GM19023 (cell line): Measurements from ENCODE around the gene IER3.
A peak's percentile ranks its signal among the peaks of the same experiment; 100 is the strongest.

ENCODE experiments used
- ATAC-seq: cut with Tn5 transposase; IDR thresholded peaks from one replicate; pipeline ENCODE4 v1.9.1; 2021; ENCODE audit warnings: mild to moderate bottlenecking, moderate library complexity; ENCODE audit not compliant: unreplicated experiment

IER3 gene

GRCh38 chr6:30749554-30750378 is 5.4 kb upstream of the IER3 start:
- no peak for ATAC-seq

GRCh38 chr6:30748851-30749540 is 4.6 kb upstream of the IER3 start:
- no peak for ATAC-seq

GRCh38 chr6:30747902-30748769 is 3.8 kb upstream of the IER3 start:
- no peak for ATAC-seq

GRCh38 chr6:30747300-30747687 is 2.9 kb upstream of the IER3 start:
- ATAC-seq, result no peak

DNA sequence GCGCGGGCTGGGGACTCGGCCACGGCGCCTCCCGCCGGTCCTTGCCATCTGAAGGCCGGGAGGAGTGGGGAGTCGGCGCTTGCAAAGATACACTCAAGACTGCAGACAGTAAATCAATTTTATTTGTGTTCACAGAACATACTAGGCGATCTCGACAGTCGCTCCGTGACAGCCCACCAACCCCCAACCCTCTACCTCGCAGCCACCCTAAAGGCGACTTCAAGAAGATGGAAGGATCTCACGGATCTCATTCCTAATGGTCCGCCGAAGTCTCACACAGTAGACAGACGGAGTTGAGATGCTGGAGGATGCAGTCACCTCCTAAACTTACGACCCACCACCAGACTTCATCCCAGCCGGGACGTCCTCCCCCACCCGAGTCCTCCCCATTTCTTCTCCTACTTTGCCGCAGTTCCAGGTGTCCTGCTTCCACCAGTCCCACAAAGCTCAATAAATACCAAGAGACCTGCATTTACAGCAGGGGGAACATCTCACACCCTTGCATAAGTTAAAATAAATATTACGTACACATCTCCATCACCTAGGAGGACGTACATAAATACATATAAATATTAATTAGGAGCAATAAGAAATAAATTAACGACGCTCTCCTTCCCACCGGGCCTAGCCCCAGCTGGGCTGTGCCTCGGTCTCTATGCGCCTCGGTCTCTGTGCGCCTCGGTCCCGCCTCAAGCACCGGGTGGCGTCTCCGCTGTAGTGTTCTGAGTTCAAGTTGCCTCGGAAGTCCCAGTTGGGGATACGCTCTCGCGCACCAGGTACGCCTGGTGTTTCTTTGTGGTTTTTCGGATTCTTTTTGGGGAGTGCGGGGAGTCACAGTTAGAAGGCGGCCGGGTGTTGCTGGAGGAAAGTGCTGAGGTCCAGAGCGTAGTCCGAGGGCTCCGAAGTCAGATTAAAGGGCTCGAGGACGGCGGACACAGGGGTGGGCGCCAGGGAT is 971 bp downstream of the IER3 start:
- peak; percentile 23 for ATAC-seq

DNA sequence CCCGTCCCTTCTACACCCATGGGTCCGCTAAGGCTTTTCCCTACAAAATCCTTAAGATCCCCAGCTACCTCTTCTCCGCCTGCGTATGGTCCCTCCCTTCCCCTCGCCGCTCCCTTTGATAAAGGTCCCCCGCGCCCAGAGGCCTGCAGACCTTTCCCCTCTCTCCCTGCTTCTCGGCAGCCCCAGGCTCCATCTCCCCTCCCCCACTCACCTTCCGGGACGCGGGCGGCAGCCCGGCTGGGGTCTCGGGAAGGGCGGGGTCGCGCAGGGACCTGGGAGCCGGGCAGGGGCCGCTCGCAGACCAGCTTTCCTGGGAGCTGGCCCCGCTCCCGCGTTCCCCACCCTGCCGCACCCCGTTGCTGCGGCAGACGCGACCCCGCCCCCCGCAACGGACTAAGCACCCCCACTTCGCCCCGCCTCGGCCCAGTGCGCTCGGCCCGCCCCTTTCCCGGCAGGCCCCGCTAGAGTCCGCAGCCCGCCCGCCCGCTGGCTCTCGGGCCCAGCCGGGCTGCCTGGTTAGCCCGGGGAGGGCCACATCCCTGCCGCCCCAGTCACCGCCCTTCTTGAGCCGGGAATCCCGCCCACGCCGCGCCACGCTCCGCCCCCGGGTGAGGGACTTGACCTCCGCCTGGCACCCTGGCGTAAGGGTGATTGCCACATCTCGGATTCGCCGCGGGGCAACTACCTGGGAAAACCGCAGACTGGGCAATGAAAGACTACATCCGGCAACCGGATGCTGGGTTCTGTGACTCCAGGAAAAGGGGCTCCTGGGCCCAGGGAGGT is 1.8 kb downstream of the IER3 start, which contains the start of gene FLOT1:
TSS of gene FLOT1 (minus strand) at position 372 of the 783 bp plus-strand sequence. CDS start 498 bp downstream, outside the sequence.
- peak; percentile 66 for ATAC-seq

- no peak for ATAC-seq
Measured at GRCh38 chr6:30741789-30742315, 2.5 kb downstream of the IER3 start.

GRCh38 chr6:30741063-30741779 is 3.1 kb downstream of the IER3 start:
- no peak for ATAC-seq

DNA sequence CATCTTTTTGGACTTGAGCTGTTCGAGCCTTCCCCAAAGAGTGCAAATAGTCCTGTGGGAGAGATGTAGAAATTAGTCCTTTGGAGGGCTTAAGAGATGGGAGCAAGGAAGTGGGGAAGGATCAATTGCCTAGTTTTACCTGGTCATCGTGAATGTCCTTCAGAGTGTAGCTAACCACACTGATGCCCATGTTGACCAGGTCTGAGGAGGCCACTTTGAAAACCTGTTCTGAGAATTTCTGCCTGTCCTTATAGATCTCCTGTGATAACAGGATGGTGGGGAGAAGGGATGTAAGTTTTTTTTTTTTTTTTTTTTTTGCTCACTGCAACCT is 3.8 kb downstream of the IER3 start:
- ATAC-seq, result no peak

DNA sequence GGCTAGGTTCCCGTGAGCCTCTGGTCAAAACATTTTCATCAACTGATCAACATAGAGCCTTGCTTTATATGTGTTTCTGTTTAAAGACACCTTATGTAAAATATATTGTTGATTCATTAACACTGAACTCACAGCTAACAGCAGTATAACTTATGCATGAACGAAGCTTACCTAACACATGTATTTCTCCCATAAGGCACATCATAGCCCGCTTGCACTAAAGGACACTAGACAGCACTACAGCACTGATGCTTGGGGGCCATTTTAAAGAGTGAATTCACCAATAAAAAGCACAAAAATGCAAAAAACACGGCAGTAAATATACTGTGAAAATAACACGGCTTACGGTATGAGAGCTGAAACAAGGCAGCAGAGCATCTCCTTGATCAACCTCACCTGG is 5.8 kb downstream of the IER3 start:
- ATAC-seq, result no peak

GRCh38 chr6:30735668-30736314 is 8.6 kb downstream of the IER3 start:
- ATAC-seq, result no peak

- ATAC-seq, result no peak
Measured at GRCh38 chr6:30732237-30732943, 12.0 kb downstream of the IER3 start.

DNA sequence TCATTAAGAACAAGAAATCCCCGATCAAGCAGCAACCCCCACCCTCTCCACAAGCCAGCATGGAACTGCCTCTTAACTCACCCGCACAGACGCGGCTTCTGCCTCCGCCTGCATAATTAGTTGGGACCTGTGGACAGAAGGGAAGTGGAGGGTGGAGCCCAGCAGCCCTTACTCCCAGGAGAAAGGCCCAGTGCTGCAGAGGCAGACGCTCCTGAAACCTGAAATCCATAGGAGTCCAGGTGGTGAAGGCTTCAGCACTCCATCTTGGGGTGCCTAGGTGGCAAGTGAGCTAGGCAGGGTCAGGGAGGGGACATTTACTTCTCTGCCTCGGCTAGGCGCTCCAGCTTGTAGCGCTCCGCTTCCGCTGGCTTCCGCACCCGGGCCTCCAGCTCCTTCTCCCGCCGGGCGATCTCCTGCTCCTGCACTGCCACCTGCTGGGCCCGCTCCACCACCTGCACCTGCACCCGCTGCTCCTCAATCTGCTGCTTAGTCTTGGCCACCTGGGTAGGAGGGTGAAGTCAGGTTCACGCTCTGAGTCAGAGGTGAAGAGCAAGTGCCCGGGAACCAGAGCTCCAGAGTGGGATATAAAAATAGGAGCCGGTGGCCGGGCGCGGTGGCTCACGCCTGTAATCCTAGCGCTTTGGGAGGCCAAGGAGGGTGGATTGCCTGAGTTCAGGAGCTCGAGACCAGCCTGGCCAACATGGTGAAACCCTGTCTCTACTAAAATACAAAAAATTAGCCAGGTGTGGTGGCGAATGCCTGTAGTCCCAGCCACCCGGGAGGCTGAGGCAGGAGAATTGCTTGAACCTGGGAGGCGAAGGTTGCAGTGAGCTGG is 13.5 kb downstream of the IER3 start:
- no peak for ATAC-seq

- ATAC-seq, result no peak
Measured at GRCh38 chr6:30727920-30728553, 16.3 kb downstream of the IER3 start.

DNA sequence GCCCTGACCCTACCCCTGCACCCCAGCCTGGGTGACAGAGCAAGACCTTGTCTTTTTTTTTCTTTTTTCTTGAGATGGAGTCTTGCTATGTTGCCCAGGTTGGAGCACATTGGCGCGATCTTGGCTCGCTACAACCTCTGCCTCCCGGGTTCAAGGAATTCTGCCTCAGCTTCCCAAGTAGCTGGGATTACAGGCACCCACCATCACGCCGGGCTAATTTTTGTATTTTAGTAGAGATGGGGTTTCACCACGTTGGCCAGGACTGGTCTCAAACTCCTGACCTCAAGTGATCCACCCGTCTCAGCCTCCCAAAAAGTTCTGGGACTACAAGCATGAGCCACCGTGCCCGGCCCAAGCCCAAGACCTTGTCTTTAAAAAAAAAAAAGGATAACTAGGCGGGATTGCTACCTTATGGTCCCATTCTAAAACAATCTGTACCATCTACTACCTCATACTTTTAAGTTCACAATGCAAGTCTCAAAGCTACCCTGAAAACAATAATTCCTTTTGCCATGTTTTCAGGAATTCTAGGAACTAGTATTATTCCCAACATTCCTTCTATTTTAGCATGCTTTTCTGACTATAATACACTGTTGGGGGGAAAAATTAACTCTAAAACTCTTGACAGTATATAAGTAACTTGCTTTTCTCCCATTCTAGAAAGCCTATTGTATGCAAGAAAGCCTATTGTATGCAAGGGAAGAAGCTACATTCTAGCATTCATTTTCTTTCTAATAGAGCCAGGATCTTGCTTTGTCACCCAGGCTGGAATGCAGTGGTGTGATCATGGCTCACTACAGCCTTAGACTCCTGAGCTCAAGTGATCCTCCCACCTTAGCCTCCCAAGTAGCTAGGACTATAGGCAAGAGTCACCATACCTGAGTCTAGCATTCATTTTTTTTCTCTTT is 17.6 kb downstream of the IER3 start:
- ATAC-seq, result no peak
